HG03045 (cell line): Measurements from ENCODE around the gene MAML2.
A peak's percentile ranks its signal among the peaks of the same experiment; 100 is the strongest.

Experiments used
- ATAC-seq: cut with Tn5 transposase; IDR thresholded peaks from one replicate; pipeline ENCODE4 v1.9.1; 2021; ENCODE audit warnings: mild to moderate bottlenecking, moderate library complexity; ENCODE audit not compliant: unreplicated experiment

Gene MAML2

GRCh38 chr11:96342961-96343711 lies at the start of gene MAML2:
Gene MAML2 (minus strand): TSS chr11:96343195. CDS start chr11:96341895, 1,300 bp downstream.
- peak; percentile 88 for ATAC-seq

GRCh38 chr11:96391698-96392307 lies 48.8 kb upstream of the MAML2 start:
- no peak for ATAC-seq

- ATAC-seq, result no peak
Measured at GRCh38 chr11:96390488-96390792, 47.4 kb upstream of the MAML2 start.

GRCh38 chr11:96389720-96390487 lies 46.9 kb upstream of the MAML2 start, which contains the start of the genes CCDC82 and JRKL:
Gene CCDC82 (minus strand): TSS chr11:96389912. CDS start chr11:96384747, 5,165 bp downstream.
Gene JRKL (plus strand): TSS chr11:96390013. CDS start chr11:96390650, 637 bp downstream.
- peak; percentile 96 for ATAC-seq

- peak; percentile 62 for ATAC-seq
Measured at GRCh38 chr11:96388891-96389719, 46.1 kb upstream of the MAML2 start.

GRCh38 chr11:96385187-96385586 lies 42.2 kb upstream of the MAML2 start:
- no peak for ATAC-seq

- ATAC-seq, result no peak
Measured at GRCh38 chr11:96384156-96384555, 41.2 kb upstream of the MAML2 start.

- ATAC-seq, result no peak
Measured at GRCh38 chr11:96376796-96377195, 33.8 kb upstream of the MAML2 start.

- no peak for ATAC-seq
Measured at GRCh38 chr11:96373826-96374225, 30.8 kb upstream of the MAML2 start.

- ATAC-seq, result no peak
Measured at GRCh38 chr11:96367342-96367741, 24.3 kb upstream of the MAML2 start.

- ATAC-seq, result no peak
Measured at GRCh38 chr11:96366024-96366423, 23.0 kb upstream of the MAML2 start.

- no peak for ATAC-seq
Measured at GRCh38 chr11:96365493-96365892, 22.5 kb upstream of the MAML2 start.

GRCh38 chr11:96361778-96362177 lies 18.8 kb upstream of the MAML2 start:
- no peak for ATAC-seq

GRCh38 chr11:96358321-96358720 lies 15.3 kb upstream of the MAML2 start:
- no peak for ATAC-seq

GRCh38 chr11:96357794-96358193 lies 14.8 kb upstream of the MAML2 start:
- ATAC-seq, result no peak

- no peak for ATAC-seq
Measured at GRCh38 chr11:96356848-96357247, 13.9 kb upstream of the MAML2 start.

- ATAC-seq, result no peak
Measured at GRCh38 chr11:96342014-96342960, 708 bp downstream of the MAML2 start.

- no peak for ATAC-seq
Measured at GRCh38 chr11:96341211-96342013, 1.6 kb downstream of the MAML2 start.

GRCh38 chr11:96340555-96340885 lies 2.5 kb downstream of the MAML2 start:
- ATAC-seq, result no peak
